ENCODE data around the gene AMER2.

DNA sequence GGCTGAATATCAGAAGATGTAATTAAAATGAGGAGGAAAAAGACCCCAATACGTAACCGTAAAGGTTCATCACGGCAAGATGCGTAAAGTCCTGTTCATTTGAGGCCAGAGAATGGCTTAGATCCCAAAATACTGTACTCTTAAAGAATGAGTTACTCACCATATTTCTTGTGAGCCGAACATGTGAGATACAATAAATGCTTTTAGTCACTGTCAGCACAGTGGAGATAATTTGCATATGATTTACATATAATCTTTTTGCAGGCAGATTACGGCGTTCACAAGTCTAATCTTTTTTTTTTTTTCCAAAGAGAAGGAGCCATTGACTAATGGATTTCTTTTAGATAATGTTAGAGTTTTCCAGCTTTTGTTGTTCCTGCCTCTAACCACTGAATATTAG lies 28.4 kb downstream of the AMER2 start:
- TF ChIP-seq, protein P1, sequence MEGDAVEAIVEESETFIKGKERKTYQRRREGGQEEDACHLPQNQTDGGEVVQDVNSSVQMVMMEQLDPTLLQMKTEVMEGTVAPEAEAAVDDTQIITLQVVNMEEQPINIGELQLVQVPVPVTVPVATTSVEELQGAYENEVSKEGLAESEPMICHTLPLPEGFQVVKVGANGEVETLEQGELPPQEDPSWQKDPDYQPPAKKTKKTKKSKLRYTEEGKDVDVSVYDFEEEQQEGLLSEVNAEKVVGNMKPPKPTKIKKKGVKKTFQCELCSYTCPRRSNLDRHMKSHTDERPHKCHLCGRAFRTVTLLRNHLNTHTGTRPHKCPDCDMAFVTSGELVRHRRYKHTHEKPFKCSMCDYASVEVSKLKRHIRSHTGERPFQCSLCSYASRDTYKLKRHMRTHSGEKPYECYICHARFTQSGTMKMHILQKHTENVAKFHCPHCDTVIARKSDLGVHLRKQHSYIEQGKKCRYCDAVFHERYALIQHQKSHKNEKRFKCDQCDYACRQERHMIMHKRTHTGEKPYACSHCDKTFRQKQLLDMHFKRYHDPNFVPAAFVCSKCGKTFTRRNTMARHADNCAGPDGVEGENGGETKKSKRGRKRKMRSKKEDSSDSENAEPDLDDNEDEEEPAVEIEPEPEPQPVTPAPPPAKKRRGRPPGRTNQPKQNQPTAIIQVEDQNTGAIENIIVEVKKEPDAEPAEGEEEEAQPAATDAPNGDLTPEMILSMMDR (IDR thresholded peaks at IDR 0.05), result no peak
- TF ChIP-seq POLR2A (IDR thresholded peaks at IDR 0.05), result no peak

Data from breast epithelium (tissue), 3 donors.